ENCODE data around the gene CCL15.

DNA sequence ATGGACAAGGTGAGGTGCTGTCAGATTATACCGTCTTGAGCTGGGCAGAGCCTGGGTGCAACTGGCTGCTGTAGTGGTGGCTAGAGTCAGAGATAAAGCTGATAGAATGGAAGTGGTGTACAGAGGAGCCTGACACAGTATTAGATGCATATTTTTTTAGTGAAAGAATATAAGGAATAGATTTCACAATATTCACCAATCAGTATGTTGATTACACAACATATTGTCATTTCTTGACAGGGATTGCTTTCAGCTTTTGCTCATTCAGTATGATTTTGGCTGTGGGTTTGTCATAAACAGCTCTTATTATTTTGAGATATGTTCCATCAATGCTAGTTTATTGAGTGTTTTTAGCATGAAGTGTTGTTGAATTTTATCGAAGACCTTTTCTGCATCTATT is 18.1 kb upstream of the CCL15 start:
- TF ChIP-seq, protein P1, sequence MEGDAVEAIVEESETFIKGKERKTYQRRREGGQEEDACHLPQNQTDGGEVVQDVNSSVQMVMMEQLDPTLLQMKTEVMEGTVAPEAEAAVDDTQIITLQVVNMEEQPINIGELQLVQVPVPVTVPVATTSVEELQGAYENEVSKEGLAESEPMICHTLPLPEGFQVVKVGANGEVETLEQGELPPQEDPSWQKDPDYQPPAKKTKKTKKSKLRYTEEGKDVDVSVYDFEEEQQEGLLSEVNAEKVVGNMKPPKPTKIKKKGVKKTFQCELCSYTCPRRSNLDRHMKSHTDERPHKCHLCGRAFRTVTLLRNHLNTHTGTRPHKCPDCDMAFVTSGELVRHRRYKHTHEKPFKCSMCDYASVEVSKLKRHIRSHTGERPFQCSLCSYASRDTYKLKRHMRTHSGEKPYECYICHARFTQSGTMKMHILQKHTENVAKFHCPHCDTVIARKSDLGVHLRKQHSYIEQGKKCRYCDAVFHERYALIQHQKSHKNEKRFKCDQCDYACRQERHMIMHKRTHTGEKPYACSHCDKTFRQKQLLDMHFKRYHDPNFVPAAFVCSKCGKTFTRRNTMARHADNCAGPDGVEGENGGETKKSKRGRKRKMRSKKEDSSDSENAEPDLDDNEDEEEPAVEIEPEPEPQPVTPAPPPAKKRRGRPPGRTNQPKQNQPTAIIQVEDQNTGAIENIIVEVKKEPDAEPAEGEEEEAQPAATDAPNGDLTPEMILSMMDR (IDR thresholded peaks at IDR 0.05): no peak
- no peak for TF ChIP-seq POLR2A (IDR thresholded peaks at IDR 0.05)
